OCI-LY1 (cell line): ENCODE data around the gene C11orf24.

Experiments used
- EZH2 ChIP-seq: fragments of 200-600 bp; sonication (generic), shearing (Covaris generic); IDR thresholded peaks from 2 replicates; pipeline ENCODE4 v1.8.0; 2017; ENCODE audit warnings: borderline replicate concordance, mixed run types, mild to moderate bottlenecking, antibody characterized with exemption, low read length, moderate library complexity, mixed read lengths
- TF ChIP-seq, protein P1 (sequence below): fragments of 200-600 bp; sonication (generic), shearing (Covaris generic); IDR thresholded peaks from 2 replicates; pipeline ENCODE4 v1.5.1; 2017; ENCODE audit warnings: mild to moderate bottlenecking, antibody characterized with exemption, low read length, moderate library complexity, mixed read lengths

GRCh38 chr11:68266936-68267880, 4.6 kb downstream of the C11orf24 start:
- TF ChIP-seq, protein P1, sequence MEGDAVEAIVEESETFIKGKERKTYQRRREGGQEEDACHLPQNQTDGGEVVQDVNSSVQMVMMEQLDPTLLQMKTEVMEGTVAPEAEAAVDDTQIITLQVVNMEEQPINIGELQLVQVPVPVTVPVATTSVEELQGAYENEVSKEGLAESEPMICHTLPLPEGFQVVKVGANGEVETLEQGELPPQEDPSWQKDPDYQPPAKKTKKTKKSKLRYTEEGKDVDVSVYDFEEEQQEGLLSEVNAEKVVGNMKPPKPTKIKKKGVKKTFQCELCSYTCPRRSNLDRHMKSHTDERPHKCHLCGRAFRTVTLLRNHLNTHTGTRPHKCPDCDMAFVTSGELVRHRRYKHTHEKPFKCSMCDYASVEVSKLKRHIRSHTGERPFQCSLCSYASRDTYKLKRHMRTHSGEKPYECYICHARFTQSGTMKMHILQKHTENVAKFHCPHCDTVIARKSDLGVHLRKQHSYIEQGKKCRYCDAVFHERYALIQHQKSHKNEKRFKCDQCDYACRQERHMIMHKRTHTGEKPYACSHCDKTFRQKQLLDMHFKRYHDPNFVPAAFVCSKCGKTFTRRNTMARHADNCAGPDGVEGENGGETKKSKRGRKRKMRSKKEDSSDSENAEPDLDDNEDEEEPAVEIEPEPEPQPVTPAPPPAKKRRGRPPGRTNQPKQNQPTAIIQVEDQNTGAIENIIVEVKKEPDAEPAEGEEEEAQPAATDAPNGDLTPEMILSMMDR, result no peak
- no peak for TF ChIP-seq EZH2
